Astrocyte (in vitro differentiated cells and primary cell): ENCODE results near the gene HOPX.

Source experiments
- EZH2 ChIP-seq: IDR thresholded peaks from 2 replicates; pipeline ENCODE4 v1.6.1; 2012; ENCODE audit warnings: mild to moderate bottlenecking, low read length, inconsistent platforms; ENCODE audit not compliant: insufficient read depth
- TF ChIP-seq, protein P1 (sequence below): IDR thresholded peaks from 2 replicates; pipeline ENCODE4 v1.5.1; 2011; ENCODE audit warnings: low read depth, mild to moderate bottlenecking, inconsistent platforms, low read length, moderate library complexity; ENCODE audit not compliant: insufficient read depth

DNA sequence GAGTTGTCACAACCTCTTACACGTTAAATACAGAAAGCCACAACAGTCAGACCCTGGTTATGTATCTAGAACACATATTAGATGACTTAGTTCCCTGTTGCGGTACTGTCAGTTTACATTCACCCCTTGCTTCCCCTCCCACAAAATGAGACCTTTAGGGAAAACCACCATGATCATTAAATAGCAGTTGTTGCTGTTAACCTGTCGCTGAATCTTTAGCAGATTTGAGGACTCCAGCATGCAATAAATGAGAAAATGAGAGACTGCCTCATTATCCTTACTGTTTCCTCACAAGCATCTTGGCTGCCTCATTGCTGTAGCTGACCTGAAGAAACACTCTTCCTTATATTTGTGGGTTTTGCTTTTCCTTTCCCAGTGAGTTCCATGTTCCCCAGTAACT, 77.8 kb downstream of the HOPX start:
- TF ChIP-seq, protein P1, sequence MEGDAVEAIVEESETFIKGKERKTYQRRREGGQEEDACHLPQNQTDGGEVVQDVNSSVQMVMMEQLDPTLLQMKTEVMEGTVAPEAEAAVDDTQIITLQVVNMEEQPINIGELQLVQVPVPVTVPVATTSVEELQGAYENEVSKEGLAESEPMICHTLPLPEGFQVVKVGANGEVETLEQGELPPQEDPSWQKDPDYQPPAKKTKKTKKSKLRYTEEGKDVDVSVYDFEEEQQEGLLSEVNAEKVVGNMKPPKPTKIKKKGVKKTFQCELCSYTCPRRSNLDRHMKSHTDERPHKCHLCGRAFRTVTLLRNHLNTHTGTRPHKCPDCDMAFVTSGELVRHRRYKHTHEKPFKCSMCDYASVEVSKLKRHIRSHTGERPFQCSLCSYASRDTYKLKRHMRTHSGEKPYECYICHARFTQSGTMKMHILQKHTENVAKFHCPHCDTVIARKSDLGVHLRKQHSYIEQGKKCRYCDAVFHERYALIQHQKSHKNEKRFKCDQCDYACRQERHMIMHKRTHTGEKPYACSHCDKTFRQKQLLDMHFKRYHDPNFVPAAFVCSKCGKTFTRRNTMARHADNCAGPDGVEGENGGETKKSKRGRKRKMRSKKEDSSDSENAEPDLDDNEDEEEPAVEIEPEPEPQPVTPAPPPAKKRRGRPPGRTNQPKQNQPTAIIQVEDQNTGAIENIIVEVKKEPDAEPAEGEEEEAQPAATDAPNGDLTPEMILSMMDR, result no peak
- TF ChIP-seq EZH2, result no peak
